EL (cell line): ENCODE results near the gene ATXN1.
"Not testable (repeated sequence)": the region's sequence is repeated elsewhere in the genome, so short reads cannot be mapped to it uniquely, and the experiment has no call there.

ENCODE experiments used
- DNase-seq: peaks from one replicate; pipeline ENCODE4 v3.0.0-alpha.2; 2016

The ATXN1 gene

GRCh38 chr6:16718356-16718755, 42.9 kb downstream of the ATXN1 start:
- DNase-seq = no peak

DNA sequence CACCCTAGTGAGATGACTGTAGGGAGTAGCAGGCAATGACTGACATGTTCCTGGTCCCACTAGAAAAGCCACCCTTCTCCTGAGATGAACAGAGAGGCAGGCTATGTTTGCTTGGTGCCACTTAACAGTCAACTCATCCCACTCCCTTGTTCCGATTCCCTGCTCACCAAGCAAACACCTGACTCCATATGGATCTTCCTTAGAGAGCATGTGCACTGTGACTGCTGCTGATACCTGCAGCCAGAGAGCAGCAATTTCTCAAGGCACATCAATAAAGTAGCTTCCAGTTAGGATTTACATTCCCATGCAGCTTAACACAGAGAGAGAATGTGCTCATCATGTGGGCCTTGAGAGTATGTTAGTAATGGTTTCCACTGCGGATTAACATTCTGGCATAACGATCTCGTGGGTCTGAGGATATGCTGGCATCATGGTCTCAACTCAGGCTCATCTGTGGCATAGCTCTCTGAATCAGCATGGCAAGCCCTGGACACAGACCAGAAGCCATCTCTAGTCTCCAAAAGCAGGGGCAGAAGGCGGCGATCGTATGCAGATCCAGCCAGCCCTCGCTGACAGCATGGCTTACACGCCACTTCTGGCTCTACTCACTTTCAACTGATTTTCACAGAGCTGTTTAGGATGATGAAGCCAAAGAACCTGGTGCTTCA, 43.9 kb downstream of the ATXN1 start:
- DNase-seq = no peak

- DNase-seq = no peak
These were observed 44.9 kb downstream of the ATXN1 start for GRCh38 chr6:16716321-16716858.

DNA sequence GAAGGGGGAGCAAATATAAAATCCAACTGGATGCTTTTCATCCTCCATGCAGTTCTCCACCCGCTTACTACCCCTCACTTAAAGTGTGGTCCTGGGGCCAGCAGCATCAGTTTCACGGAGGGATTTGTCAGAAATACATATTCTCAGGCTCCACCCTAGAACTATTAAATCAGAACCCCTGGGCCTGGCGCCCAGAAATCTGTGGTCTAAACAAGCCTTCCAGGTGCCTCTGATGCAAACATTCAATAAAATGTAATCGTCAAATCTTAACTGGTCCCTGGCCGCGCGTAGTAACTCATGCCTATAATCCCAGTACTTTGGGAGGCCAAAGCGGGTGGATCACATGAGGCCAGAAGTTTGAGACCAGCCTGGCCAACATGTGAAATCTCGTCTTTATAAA, 47.7 kb downstream of the ATXN1 start:
- no peak for DNase-seq

DNA sequence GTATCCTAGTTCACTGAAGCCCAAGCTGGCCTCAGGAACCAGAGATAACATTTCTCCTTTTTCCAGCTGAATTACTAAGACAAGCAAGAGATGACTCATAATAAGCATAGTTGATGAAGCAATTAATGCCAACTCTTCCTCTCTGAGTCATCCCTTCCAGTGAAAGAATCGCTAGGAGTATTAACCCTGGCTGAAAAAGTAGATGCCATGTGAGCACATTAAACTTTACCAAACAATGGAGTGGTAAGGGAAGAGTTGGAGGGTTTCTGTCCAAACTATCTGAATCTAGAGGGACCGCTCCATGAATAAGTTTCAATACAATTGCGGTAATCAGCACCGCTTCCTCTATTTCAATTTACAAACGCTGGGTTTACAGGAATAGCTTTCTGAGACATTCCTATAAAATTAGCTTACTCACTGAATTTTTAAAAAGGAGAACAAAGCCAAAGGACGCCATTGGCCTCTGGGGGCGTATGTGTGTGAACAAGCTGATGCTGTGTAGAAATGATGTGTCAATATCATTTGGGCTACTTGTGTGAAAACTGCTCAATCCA, 48.3 kb downstream of the ATXN1 start:
- DNase-seq = peak; percentile 93

- DNase-seq = no peak
These were observed 48.9 kb downstream of the ATXN1 start for GRCh38 chr6:16712255-16712930.

DNA sequence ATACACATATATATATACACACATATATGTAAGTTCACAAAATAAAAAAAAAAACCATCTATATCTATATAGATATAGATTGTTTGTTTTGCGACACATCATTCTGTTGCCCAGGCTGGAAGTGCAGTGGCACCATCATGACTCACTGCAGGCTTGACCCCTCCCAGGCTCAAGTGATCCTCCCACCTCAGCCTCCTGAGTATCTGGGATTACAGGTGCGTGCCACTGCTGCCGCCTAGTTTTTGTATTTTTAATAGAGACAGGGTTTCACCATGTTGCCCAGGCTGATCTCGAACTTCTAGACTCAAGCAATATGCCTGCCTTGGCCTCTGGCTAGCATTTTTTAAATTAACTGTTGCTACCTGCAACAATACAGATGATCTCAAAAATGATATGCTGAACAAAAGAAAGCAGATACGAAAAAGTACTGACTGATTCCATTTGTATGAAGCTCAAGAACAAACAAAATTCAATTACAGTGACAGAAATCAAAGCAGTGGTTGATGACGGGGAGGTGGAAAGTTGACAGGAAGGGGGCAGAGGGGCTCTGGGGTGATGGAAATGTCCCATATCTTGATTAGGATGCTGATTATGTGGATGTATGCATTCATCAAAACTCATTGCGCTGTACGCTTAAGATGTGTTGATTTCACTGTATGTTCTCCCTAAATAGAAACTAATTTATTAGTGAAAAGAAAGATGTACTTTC, 49.6 kb downstream of the ATXN1 start:
- peak; percentile 45 for DNase-seq

DNA sequence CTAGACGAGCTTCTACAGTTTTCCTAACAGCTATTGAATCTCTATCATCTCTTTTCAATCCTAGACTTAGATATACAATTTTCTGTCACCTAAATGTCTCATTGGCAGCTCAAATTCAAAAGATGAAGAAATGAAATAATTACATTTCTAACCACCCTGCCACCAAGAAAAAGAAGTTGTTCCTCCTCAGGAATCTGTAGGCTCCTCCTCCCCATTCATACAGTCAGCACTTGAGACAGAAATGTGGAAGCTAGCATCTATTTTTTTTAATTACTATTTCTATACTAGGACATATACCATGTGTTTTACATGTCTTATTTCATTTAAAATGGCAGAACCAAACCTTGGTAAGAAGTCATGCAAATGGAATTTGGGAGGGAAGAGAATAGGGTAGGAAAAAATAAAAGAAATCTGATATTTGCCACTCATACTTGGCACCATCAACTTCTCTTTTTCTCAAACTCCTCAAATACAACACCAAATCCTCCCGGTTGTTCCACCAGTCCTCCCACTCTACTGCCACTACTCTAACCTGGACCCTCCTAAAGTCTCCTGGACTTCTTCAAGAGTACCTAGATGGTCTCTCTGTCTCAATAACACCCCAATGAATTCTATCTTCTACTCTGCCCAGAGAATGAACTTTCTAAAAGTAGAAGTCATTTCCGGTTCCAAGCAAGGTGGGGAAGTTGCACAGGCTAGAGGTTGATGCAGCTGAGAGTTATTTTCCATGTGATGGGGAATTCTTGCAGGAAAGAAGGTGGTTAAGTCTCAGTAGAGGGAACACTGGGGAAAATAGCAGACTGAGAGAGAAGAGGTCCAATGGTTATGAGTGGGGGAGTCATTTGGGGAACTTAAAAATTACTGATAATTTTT, 54.1 kb downstream of the ATXN1 start:
- DNase-seq = no peak

DNA sequence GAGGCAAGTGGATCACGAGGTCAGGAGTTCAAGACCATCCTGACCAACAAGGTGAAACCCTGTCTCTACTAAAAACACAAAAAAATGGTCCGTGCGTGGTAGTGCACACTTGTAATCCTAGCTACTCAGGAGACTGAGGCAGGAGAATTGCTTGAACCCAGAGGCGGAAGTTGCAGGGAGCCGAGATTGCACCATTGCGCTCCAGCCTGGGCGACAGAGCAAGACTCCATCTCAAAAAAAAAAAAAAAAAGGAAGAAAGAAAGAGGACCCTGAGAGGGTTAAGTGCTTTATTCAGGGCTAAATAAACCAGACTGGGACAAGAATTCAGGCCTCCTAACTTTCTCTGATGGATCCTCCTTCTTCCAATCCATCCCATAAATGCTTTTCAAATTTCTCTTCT, 54.8 kb downstream of the ATXN1 start:
- not testable (repeated sequence) for DNase-seq

GRCh38 chr6:16706029-16706428, 55.2 kb downstream of the ATXN1 start:
- DNase-seq = no peak

DNA sequence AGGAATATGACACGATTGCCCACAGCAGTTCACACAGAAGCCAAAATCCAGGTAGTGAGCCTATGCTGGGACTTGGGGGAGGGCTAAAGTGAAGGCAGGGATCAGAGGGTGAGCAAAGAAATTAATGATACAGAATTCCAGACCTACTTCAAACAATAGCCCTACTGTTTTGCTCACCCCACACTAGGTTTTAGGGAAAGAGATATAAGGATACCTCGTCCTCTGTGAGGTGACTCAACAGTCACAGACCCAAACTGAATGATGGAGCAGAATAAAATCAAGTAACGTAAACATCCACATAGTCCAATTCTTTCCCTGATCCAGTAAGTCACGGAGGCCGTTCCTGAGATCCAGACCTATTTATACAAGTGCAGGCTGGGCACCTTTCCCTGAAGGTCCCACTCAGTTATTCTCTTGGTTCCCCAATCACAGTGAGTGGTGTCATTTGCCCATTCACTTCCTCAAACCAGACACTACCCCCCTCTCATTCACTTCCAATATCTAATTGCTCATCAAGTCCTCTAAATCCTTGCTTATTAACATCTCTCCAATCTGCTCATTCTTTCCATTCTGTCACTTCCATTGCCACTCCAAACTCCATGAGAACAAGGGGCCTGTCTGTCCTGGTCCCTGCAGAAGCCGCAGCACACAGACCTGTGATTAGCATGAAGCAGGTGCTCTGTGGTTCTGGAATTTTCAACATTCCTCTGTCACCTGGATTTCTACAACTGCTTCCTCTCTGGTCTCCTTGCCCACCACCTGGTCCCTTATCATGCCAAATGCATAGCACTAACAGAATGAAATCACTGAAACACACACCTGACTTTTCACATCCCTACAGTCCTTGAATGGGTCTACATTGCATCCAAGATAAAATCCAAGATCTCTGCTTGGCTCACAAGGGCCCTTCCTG, 55.9 kb downstream of the ATXN1 start:
- no peak for DNase-seq

DNA sequence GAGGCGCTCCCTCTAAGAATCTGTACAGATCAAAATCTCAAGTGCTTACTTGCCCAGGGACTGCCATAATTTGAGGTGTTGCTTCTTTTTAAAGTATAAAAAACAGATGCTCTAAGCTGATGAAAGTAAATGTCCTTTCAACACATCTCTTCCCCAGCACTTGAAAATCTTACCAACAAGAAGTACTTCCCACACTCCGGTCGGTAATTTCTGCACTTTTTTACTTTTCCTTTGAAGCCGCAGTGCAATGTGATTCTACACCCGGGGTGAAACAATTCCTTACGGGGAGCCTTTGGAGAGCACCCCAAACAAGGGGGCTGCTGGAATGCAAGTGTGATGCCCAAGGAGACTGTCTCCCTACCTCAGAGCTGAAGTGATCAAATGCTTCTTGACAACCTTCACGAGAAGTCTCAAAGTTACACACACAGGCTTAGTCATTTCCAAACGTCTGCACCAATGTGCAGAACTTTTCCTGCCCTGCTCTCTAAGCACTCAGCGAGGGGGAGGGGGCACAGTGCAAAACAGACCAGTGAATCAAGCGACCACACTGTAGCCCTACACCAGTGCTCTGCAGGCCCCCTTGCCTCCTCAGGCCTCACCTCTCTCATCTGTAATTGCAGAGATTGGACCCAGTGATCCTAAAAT, 56.7 kb downstream of the ATXN1 start:
- DNase-seq = peak; percentile 60

DNA sequence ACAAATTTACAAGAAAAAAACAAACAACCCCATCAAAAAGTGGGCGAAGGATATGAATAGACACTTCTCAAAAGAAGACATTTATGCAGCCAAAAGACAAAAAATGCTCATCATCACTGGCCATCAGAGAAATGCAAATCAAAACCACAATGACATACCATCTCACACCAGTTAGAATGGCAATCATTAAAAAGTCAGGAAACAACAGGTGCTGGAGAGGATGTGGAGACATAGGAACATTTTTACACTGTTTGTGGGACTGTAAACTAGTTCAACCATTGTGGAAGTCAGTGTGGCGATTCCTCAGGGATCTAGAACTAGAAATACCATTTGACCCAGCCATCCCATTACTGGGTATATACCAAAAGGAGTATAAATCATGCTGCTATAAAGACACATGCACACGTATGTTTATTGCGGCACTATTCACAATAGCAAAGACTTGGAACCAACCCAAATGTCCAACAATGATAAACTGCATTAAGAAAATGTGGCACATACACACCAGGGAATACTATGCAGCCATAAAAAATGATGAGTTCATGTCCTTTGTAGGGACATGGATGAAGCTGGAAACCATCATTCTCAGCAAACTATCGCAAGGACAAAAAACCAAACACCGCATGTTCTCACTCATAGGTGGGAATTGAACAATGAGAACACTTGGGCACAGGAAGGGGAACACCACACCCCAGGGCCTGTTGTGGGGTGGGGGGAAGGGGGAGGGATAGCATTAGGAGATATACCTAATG, 58.5 kb downstream of the ATXN1 start:
- not testable (repeated sequence) for DNase-seq

GRCh38 chr6:16700916-16701234, 60.4 kb downstream of the ATXN1 start:
- DNase-seq = no peak

DNA sequence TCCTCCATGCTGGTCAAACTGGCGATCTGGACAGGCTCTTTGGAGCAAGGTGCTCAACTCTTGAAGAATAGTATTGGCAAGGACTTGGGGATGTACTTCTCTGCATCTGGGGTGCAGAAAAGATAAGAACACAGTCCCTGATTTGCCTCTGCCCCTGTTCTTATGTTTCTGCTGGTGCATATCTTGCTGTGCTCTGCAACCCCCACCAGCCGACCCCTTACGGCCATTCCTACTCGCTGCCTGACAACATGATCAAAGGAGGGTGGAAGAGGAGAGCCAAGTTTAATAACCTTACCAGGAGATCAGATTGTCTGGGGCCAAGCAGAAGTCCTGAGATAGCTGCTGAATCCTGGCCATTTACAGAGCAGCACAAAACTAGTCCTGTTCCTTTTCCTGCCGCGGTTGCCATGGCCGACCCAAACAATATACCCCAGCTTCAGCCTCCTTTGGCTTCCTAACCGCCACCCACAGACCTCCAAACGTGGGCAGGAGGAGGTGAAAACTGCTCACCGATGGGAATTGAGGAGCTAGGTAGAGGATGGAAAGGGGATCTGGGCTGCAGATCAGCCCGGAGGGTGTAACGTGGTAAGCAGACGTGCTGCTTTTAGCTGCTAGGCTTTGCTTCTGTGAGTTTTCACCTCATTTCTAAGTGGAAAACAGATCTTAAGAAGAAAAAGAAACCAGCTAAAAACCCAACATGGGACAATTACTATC, 60.9 kb downstream of the ATXN1 start:
- no peak for DNase-seq

DNA sequence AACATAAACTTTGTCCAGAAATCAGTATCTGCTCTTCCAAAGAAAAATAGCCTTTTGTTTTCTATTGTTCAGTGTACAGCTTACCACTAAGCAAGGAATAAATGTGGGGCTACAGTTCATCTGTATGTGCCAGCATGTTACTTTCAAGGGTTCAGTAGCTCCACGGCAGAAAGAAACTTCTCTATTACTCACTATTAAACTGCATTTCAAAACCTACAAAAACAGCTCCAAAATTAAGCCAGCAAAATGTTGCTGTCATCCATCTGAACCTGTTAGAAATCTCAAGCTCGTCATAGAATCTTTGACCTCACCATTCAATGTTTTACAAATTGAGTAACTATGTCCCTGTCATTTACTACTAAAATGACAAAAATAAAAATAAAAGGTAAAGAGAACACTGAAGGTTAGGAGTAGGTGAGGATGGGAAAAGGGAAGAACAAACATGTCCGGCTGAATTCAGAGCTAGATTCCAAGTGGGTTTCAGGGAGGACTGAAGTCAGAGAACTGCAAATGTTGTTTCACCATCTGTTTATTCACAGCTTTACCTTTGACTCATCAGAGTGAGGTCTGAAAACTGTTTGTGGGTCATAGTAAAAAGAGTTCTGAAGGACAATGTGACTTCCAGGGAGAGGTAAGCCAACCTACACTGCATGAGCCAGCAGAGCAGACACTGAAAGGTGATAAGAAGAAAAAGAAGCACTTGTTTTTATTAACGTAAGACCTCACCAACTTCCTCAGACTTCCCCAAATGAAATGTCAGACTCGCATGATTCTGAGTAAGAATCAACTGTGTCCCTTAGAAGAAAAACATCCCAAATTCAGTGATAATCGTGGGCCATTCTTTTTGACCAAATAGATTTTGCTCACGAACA, 62.0 kb downstream of the ATXN1 start:
- peak; percentile 37 for DNase-seq

DNA sequence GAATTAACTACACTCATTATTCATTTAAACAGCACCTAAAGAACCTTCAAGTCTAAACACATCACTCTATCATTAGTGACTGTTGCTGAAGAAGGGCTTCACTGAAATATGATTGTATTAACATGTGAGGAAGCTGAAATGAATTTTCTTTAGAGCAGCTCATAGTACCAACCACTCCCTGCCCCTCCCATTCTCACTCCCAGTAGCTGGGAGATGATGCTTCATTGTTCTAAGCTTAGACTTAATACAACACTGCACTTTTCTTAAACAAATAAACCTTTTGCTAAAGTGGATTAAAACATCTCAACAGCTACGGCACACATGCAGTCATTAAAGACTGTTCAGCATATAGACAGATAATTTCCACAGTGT, 63.1 kb downstream of the ATXN1 start:
- no peak for DNase-seq

GRCh38 chr6:16697437-16698161, 63.7 kb downstream of the ATXN1 start:
- no peak for DNase-seq
